ENCODE measurements around the gene IYD.

GRCh38 chr6:150448221-150448620, 79.4 kb downstream of the IYD start:
- TF ChIP-seq EZH2 (IDR thresholded peaks at IDR 0.05) (no peak), POLR2AphosphoS5 (IDR thresholded peaks at IDR 0.05; ENCODE audit: borderline replicate concordance, low read depth, low read length) (no peak)

Data from SK-N-MC (cell line).